Measurements from ENCODE around the gene NPAS3.

NPAS3 gene

DNA sequence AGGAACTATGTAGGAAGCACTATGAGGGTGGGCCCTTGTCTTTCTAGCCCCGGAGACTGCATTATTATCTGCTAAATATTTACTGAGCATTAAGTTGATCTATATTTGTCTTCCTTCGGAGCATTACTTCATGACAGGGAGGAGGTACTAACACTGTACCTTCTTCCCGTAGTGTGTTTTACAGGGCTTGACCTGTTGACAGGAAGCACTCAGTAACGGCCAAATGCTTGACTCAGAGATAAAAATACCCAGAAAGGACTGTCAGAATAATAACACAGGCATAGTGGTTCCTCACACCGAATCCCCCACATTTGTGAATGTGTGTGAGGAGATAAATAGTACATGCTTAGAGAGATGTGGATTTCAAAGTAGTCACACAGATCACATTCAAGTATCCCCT lies 545.6 kb downstream of the NPAS3 start:
- TF ChIP-seq, protein P1, sequence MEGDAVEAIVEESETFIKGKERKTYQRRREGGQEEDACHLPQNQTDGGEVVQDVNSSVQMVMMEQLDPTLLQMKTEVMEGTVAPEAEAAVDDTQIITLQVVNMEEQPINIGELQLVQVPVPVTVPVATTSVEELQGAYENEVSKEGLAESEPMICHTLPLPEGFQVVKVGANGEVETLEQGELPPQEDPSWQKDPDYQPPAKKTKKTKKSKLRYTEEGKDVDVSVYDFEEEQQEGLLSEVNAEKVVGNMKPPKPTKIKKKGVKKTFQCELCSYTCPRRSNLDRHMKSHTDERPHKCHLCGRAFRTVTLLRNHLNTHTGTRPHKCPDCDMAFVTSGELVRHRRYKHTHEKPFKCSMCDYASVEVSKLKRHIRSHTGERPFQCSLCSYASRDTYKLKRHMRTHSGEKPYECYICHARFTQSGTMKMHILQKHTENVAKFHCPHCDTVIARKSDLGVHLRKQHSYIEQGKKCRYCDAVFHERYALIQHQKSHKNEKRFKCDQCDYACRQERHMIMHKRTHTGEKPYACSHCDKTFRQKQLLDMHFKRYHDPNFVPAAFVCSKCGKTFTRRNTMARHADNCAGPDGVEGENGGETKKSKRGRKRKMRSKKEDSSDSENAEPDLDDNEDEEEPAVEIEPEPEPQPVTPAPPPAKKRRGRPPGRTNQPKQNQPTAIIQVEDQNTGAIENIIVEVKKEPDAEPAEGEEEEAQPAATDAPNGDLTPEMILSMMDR (IDR thresholded peaks at IDR 0.05; ENCODE audit: poor library complexity, severe bottlenecking) = no peak
- H3K4me3 ChIP-seq (ENCODE audit: severe bottlenecking) = no peak overlapping the region
- ATAC-seq (ENCODE audit: low read depth) = no peak; the same call in 1 of the 3 replicates
- H3K4me1 ChIP-seq (ENCODE audit: insufficient read depth, poor library complexity, severe bottlenecking) = peaks cover 5% of the 10 kb centered on the region
- no peaks in the 10 kb centered on the region for H3K36me3 ChIP-seq (ENCODE audit: low read depth)
- DNase-seq (ENCODE audit: low spot score) = no peak
- H3K27me3 ChIP-seq (ENCODE audit: insufficient read depth, poor library complexity, severe bottlenecking) = no peaks in the 10 kb centered on the region
- H3K9me3 ChIP-seq (ENCODE audit: severe bottlenecking) = no peaks in the 10 kb centered on the region
- H3K27ac ChIP-seq (ENCODE audit: poor library complexity, severe bottlenecking) = no peak overlapping the region

DNA sequence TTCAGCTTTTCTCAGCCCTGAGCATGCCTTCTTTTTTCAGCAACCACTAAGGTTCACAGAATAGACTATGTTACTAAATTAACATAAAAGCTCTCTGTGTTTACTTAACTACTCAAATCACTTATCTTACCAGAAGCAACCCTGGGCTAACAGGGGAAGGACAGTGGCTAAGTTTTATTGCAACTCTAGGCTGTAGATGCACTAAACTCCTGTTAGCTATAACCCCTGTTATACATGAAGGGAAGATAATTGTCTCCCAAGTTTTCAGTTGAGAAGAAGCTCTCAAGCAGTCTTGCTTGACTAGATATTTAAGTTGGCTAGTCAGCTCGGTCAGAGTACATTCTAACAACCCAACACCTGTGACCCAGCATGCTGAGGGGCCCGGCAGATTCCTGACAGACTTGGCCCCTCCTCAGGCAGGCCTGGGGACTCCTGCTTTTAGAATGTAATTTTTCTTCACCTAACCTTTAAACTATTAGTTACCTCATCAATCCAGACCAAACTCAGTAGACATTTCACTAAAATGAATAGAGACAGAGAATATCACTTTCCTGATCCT lies 547.7 kb downstream of the NPAS3 start:
- Histone ChIP-seq H3K27me3 (ENCODE audit: insufficient read depth, poor library complexity, severe bottlenecking) (no peaks in the 10 kb centered on the region), H3K9me3 (ENCODE audit: severe bottlenecking) (no peaks in the 10 kb centered on the region), H3K4me1 (ENCODE audit: insufficient read depth, poor library complexity, severe bottlenecking) (peaks cover 5% of the 10 kb centered on the region), H3K36me3 (ENCODE audit: low read depth) (no peaks in the 10 kb centered on the region), H3K4me3 (ENCODE audit: severe bottlenecking) (no peak overlapping the region), H3K27ac (ENCODE audit: poor library complexity, severe bottlenecking) (no peak overlapping the region)
- TF ChIP-seq, protein P1 (IDR thresholded peaks at IDR 0.05; ENCODE audit: poor library complexity, severe bottlenecking) = no peak
- ATAC-seq (ENCODE audit: low read depth) = no peak
- no peak for DNase-seq (ENCODE audit: low spot score)

GRCh38 chr14:33488582-33488981 lies 549.9 kb downstream of the NPAS3 start:
- no peak overlapping the region for H3K27ac ChIP-seq (ENCODE audit: poor library complexity, severe bottlenecking)
- H3K4me3 ChIP-seq (ENCODE audit: severe bottlenecking) = no peak overlapping the region
- no peaks in the 10 kb centered on the region for H3K9me3 ChIP-seq (ENCODE audit: severe bottlenecking)
- no peaks in the 10 kb centered on the region for H3K36me3 ChIP-seq (ENCODE audit: low read depth)
- H3K27me3 ChIP-seq (ENCODE audit: insufficient read depth, poor library complexity, severe bottlenecking) = no peaks in the 10 kb centered on the region
- TF ChIP-seq, protein P1 (IDR thresholded peaks at IDR 0.05; ENCODE audit: poor library complexity, severe bottlenecking) = no peak
- no peak for DNase-seq (ENCODE audit: low spot score)
- ATAC-seq (ENCODE audit: low read depth) = no peak
- peaks cover 5% of the 10 kb centered on the region for H3K4me1 ChIP-seq (ENCODE audit: insufficient read depth, poor library complexity, severe bottlenecking)

DNA sequence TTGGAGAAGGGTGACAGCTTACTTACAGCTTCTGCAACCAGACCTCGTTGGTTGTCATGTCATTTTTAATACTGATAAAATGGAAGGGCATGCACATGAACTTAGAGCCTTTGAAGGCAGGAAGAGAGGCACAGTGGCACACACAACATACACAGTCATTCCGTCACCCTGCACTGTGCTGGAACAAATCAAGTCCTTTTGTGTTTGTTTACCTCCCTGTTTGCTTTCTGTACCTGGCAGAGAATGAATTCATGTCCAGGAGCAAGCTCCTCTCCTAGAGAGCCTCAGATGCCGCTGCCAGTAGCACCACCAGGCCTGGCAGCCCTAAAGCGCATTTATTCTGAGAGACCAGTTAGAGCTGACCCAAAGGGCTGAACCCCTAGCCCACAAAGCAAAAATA lies 551.9 kb downstream of the NPAS3 start:
- Histone ChIP-seq H3K4me1 (ENCODE audit: insufficient read depth, poor library complexity, severe bottlenecking) (no peaks in the 10 kb centered on the region), H3K4me3 (ENCODE audit: severe bottlenecking) (no peak overlapping the region), H3K9me3 (ENCODE audit: severe bottlenecking) (no peaks in the 10 kb centered on the region), H3K27ac (ENCODE audit: poor library complexity, severe bottlenecking) (no peak overlapping the region), H3K27me3 (ENCODE audit: insufficient read depth, poor library complexity, severe bottlenecking) (no peaks in the 10 kb centered on the region), H3K36me3 (ENCODE audit: low read depth) (no peaks in the 10 kb centered on the region)
- TF ChIP-seq, protein P1 (IDR thresholded peaks at IDR 0.05; ENCODE audit: poor library complexity, severe bottlenecking) = no peak
- DNase-seq (ENCODE audit: low spot score) (no peak), ATAC-seq (ENCODE audit: low read depth) (no peak)

GRCh38 chr14:33491112-33491511 lies 552.4 kb downstream of the NPAS3 start:
- Histone ChIP-seq H3K27ac (ENCODE audit: poor library complexity, severe bottlenecking) (no peak overlapping the region), H3K4me3 (ENCODE audit: severe bottlenecking) (no peak overlapping the region), H3K4me1 (ENCODE audit: insufficient read depth, poor library complexity, severe bottlenecking) (no peaks in the 10 kb centered on the region), H3K36me3 (ENCODE audit: low read depth) (no peaks in the 10 kb centered on the region), H3K27me3 (ENCODE audit: insufficient read depth, poor library complexity, severe bottlenecking) (no peaks in the 10 kb centered on the region), H3K9me3 (ENCODE audit: severe bottlenecking) (no peaks in the 10 kb centered on the region)
- DNase-seq (ENCODE audit: low spot score) = no peak
- TF ChIP-seq, protein P1 (IDR thresholded peaks at IDR 0.05; ENCODE audit: poor library complexity, severe bottlenecking) = no peak
- no peak for ATAC-seq (ENCODE audit: low read depth)
